Panc1 (cell line): Measurements from ENCODE around the gene CFAP77. TPM values are rescaled to one million over a fixed set of nuclear protein-coding genes. Genes with fewer than 3 reads are reported as not detected.

Experiments used
- ATAC-seq: fragments of 200-7000 bp; cut with Tn5 transposase; 2 replicates; pipeline ENCODE4 v1.9.1; 2020; ENCODE audit warnings: mild to moderate bottlenecking, moderate library complexity
- BruUV-seq: library from RNA; stranded (reverse); fragments of 400-500 nt; replicated peaks from 2 replicates; lab custom pipeline; 2021; lab: Mats Ljungman, UMichigan
- CTCF ChIA-PET: fragments of 300-600 bp; sonication (Branson Sonifier 250); formaldehyde crosslinking; loops from one replicate; lab custom pipeline; 2022; ENCODE audit warnings: antibody characterized with exemption; lab: Charles Lee
- POLR2A ChIA-PET: fragments of 300-600 bp; sonication (Branson Sonifier 250); formaldehyde crosslinking; loops from one replicate; lab custom pipeline; 2022; ENCODE audit warnings: antibody characterized with exemption; lab: Charles Lee
- DNase-seq: peaks from one replicate; pipeline ENCODE4 v3.0.0-alpha.2; 2010; ENCODE audit warnings: low read depth, low spot score
- H3K27ac ChIP-seq: 2 replicates; pipeline ENCODE4 v1.5.1; 2011; ENCODE audit warnings: mild to moderate bottlenecking, low read length, inconsistent platforms
- H3K27me3 ChIP-seq: fragments of 200-500 bp; sonication (Bioruptor generic); 2 replicates; pipeline ENCODE4 v1.6.0; 2014; ENCODE audit warnings: low read length, inconsistent platforms; ENCODE audit not compliant: control insufficient read depth, insufficient read depth
- H3K36me3 ChIP-seq: fragments of 200-500 bp; sonication (Bioruptor generic); 2 replicates; pipeline ENCODE4 v1.5.1; 2014; ENCODE audit warnings: inconsistent platforms, mild to moderate bottlenecking, low read length, moderate library complexity; ENCODE audit not compliant: control insufficient read depth, insufficient read depth
- H3K4me1 ChIP-seq: 2 replicates; pipeline ENCODE4 v1.5.1; 2011; ENCODE audit warnings: inconsistent platforms, mild to moderate bottlenecking, low read length, moderate library complexity; ENCODE audit not compliant: control insufficient read depth, insufficient read depth
- H3K4me3 ChIP-seq, 2 experiments: 2 replicates each; pipeline ENCODE4 v1.5.1; 2011 to 2012; ENCODE audit warnings: low read depth in 2 of 2, low read length in 2 of 2, mild to moderate bottlenecking in 2 of 2, inconsistent platforms in 1 of 2, moderate library complexity in 1 of 2
- H3K9me3 ChIP-seq: fragments of 200-500 bp; sonication (Bioruptor generic); 2 replicates; pipeline ENCODE4 v1.5.1; 2014; ENCODE audit warnings: low read depth, mild to moderate bottlenecking, inconsistent platforms, low read length, moderate library complexity; ENCODE audit not compliant: control insufficient read depth, insufficient read depth
- CTCF ChIP-seq: fragments of 450-650 bp; IDR thresholded peaks from 2 replicates; pipeline ENCODE4 v1.5.1; 2017; ENCODE audit warnings: mild to moderate bottlenecking
- POLR2AphosphoS5 ChIP-seq: IDR thresholded peaks from 2 replicates; pipeline ENCODE4 v1.6.1; 2012; ENCODE audit warnings: mild to moderate bottlenecking, low read depth, low read length, moderate library complexity
- REST ChIP-seq, 2 experiments: IDR thresholded peaks; 2 replicates each; pipeline ENCODE4 v1.6.1; 2011 to 2012; ENCODE audit warnings: low read depth in 2 of 2, control low read depth in 1 of 2, low read length in 1 of 2, mild to moderate bottlenecking in 1 of 2, moderate library complexity in 1 of 2; ENCODE audit not compliant: insufficient read depth in 1 of 2
- SIN3A ChIP-seq: IDR thresholded peaks from 2 replicates; pipeline ENCODE4 v1.6.1; 2012; ENCODE audit warnings: low read depth, mild to moderate bottlenecking, low read length, moderate library complexity, borderline replicate concordance; ENCODE audit not compliant: insufficient read depth
- TCF7L2 ChIP-seq: IDR thresholded peaks from 2 replicates; pipeline ENCODE4 v1.6.1; 2011; ENCODE audit warnings: mild to moderate bottlenecking, low read depth, low read length, inconsistent platforms
- in situ Hi-C: cut with HindIII; loops from 2 replicates; pipeline ENCODE4 v1.10.0; 2016; ENCODE audit warnings: low sequenced_read_pairs, low pct_unique_long_range_greater_than_20kb
- intact Hi-C: fragments of 100-400 bp; cut with micrococcal nuclease; formaldehyde crosslinking; loops from one replicate; pipeline ENCODE4 v1.10.0; 2022; ENCODE audit not compliant: unreplicated experiment
- total RNA-seq: library from RNA; stranded (reverse); gene quantifications from one replicate; pipeline ENCODE4 v1.2.1, GENCODE V29; 2021; ENCODE audit not compliant: unreplicated experiment

Gene CFAP77
- total RNA-seq, 1 experiment from 2014 or later, result not detected

GRCh38 chr9:132552041-132552440 lies 142.0 kb downstream of the CFAP77 start:
- in situ Hi-C loops (no loop called here), intact Hi-C loops (no loop called here)
- Histone ChIP-seq H3K4me3 (no peak overlapping the region), H3K9me3 (no peaks in the 10 kb centered on the region), H3K27me3 (no peaks in the 10 kb centered on the region), H3K36me3 (no peaks in the 10 kb centered on the region), H3K4me1 (no peaks in the 10 kb centered on the region), H3K27ac (no peak overlapping the region)
- DNase-seq, result no peak
- TF ChIP-seq REST (IDR thresholded peaks at IDR 0.05; ENCODE audit: insufficient read depth in 1 of 2, low read depth in 2 of 2, low read length in 1 of 2) (no peak), POLR2AphosphoS5 (no peak), CTCF (no peak), SIN3A (no peak), TCF7L2 (no peak)
- no peak for ATAC-seq
- POLR2A ChIA-PET, result no interaction called here
- no TSS peak for BruUV-seq
- CTCF ChIA-PET, result no interaction called here

- no peak for DNase-seq
- Histone ChIP-seq H3K27me3 (no peaks in the 10 kb centered on the region), H3K4me3 (no peak overlapping the region), H3K9me3 (no peaks in the 10 kb centered on the region), H3K27ac (no peak overlapping the region), H3K36me3 (no peaks in the 10 kb centered on the region), H3K4me1 (no peaks in the 10 kb centered on the region)
- no peak for TF ChIP-seq CTCF
- no peak for TF ChIP-seq SIN3A
- TF ChIP-seq TCF7L2, result no peak
- TF ChIP-seq REST (IDR thresholded peaks at IDR 0.05; ENCODE audit: insufficient read depth in 1 of 2, low read depth in 2 of 2, low read length in 1 of 2), result no peak
- TF ChIP-seq POLR2AphosphoS5, result no peak
- in situ Hi-C loops (no loop called here), intact Hi-C loops (no loop called here)
- POLR2A ChIA-PET, result no interaction called here
- BruUV-seq, result no TSS peak
- CTCF ChIA-PET, result no interaction called here
- ATAC-seq, result no peak
Measured at GRCh38 chr9:132554755-132555154, 144.7 kb downstream of the CFAP77 start.
